AG09309 (cell line): Measurements from ENCODE around the gene ITSN1.

Source experiments
- DNase-seq: peaks from one replicate; pipeline ENCODE4 v3.0.0-alpha.2; 2010; ENCODE audit warnings: low read depth
- H3K4me3 ChIP-seq: 2 replicates; pipeline ENCODE4 v1.5.1; 2011; ENCODE audit warnings: mild to moderate bottlenecking, low read depth, low read length, moderate library complexity; ENCODE audit not compliant: control insufficient read depth
- CTCF ChIP-seq: IDR thresholded peaks from 2 replicates; pipeline ENCODE4 v1.5.1; 2011; ENCODE audit warnings: mild to moderate bottlenecking, low read depth, low read length, inconsistent platforms; ENCODE audit not compliant: insufficient read depth, control insufficient read depth; ENCODE audit errors: missing control alignments

ITSN1 gene

GRCh38 chr21:33760641-33761440, 118.5 kb downstream of the ITSN1 start:
- DNase-seq: peak; percentile 57
- no peak overlapping the region for H3K4me3 ChIP-seq
- no peak for TF ChIP-seq CTCF

- no peak overlapping the region for H3K4me3 ChIP-seq
- TF ChIP-seq CTCF: no peak
- DNase-seq: peak; percentile 96
Measured at GRCh38 chr21:33761441-33762036, 119.2 kb downstream of the ITSN1 start.

- H3K4me3 ChIP-seq: no peak overlapping the region
- TF ChIP-seq CTCF: no peak
- DNase-seq: peak; percentile 18
Measured at GRCh38 chr21:33762803-33763581, 120.7 kb downstream of the ITSN1 start.

GRCh38 chr21:33763582-33763899, 121.2 kb downstream of the ITSN1 start:
- DNase-seq: no peak
- no peak overlapping the region for H3K4me3 ChIP-seq
- TF ChIP-seq CTCF: no peak

GRCh38 chr21:33767236-33767635, 124.9 kb downstream of the ITSN1 start:
- TF ChIP-seq CTCF: no peak
- no peak overlapping the region for H3K4me3 ChIP-seq
- DNase-seq: peak; percentile 21

- no peak for TF ChIP-seq CTCF
- no peak overlapping the region for H3K4me3 ChIP-seq
- no peak for DNase-seq
Measured at GRCh38 chr21:33767960-33768359, 125.7 kb downstream of the ITSN1 start.
